Limb (tissue), 2 donors: ENCODE results near the gene DNAH3.
"Not testable (repeated sequence)": the region's sequence is repeated elsewhere in the genome, so short reads cannot be mapped to it uniquely, and the experiment has no call there.

Source experiments
- DNase-seq, 2 donors: peaks; one replicate each; pipeline ENCODE4 v3.0.0-alpha.2; 2016; ENCODE audit errors: extremely low spot score in 2 of 2

Gene DNAH3

DNA sequence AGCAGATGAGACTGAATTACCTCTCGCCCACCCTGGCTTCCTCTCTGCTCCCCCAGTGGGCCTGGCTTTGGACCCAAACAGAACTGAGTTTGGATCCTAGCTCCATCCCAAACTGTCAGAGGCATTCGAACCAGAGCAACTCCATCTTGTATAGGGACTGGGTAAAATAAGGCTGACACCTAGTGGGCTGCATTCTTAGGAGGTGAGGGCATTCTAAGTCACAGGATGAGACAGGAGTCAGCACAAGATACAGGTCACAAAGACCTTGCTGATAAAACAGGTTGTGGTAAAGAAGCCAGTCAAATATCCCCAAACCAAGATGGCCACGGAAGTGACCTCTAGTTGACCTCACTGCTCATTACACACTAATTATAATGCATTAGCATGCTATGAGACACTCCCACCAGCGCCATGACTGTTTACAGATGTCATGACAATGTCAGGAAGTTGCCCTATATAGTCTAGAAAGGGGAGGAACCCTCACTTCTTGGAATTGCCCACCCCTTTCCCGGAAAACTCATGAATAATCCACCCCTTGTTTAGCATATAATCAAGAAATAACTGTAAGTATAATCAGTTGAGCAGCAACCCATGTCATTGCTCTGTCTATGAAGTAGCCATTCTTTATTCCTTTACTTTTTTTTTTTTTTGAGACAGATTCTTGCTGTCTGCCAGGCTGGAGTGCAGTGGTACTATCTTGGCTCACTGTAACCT is 205.6 kb downstream of the DNAH3 start:
- no peak for DNase-seq

DNA sequence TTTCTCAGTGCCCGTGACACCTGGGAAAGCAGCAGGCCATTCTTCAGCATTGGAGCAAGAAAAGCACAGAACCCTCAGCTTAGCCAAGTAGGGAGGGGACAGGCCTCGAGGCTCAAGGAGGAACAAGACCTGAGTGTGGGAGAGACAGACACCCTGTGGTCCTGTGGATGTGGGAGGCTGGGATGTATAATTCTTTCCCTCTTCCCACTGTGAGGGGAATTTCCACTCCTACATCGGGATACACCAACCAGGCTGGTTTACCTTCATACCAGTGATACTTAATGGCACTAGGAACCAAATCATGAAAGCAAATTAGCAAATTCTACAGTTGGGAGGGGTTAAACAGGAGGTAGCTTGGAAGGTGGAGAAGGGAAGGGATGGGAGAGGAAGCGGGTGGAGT is 208.4 kb downstream of the DNAH3 start:
- DNase-seq, result no peak

DNA sequence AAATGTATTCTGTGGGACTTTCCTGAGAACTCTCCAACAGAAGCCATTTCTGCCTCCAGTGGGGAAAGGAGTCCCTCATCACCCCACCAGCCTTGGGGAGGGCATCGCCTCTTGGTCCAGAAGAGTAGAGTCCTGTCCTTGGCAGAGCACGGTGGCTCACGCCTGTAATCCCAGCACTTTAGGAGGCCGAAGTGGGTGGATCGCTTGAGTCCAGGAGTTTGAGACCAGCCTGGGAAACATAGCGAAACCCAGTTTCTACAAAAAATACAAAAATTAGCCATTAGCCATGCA is 209.1 kb downstream of the DNAH3 start:
- DNase-seq, result no peak

DNA sequence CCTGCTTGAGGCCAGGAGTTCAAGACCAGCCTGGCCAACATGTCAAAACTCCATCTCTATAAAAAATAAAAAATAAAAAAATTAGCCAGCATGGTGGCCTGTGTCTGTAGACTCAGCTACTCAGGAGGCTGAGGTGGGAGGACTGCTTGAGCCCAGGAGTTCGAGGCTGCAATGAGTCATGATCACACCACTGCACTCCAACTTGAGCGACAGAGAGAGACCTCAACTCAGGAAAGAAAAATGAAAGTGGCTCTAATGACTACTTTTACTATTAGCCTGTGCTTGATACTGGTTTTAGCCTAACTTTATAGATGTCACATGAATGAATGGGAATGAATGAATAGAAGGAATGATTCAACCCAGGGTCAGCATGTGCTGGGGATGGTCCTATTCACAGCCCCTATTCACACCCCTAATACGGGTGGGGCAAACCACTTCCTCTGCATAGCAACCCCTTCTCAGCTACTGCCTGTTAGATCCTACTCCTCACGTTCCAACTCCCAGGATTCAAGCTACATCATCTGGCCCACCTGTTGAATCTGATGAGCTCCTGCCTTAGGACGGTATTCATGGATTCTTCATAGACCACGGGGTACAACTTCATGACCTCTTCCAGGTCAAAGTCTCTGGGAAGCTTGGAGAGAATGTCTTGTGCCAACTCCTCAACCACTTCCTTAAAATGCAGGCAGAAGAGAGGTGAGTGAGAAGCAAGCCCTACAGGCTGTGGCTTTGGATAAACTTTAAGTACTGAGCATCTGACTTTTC is 209.6 kb downstream of the DNAH3 start:
- DNase-seq, result no peak

DNA sequence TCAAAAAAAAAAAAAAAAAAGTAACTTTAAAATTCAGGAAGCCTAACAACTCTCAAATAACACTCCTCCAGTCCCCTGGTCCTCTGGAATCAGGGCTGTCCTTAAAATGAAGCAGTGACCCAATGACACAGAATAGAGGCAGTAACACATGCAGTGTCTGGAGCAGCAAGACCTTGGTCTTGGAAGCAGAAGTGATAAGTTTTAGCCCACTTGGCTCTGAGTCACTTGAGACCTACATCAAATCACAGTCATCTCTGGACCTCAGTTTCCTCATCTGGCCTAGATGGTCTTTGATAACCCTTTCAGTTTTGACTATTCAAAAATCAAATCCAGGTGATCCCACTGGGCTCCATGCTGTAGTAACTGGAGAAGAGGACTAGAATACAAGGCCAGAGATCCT is 211.0 kb downstream of the DNAH3 start:
- no peak for DNase-seq

DNA sequence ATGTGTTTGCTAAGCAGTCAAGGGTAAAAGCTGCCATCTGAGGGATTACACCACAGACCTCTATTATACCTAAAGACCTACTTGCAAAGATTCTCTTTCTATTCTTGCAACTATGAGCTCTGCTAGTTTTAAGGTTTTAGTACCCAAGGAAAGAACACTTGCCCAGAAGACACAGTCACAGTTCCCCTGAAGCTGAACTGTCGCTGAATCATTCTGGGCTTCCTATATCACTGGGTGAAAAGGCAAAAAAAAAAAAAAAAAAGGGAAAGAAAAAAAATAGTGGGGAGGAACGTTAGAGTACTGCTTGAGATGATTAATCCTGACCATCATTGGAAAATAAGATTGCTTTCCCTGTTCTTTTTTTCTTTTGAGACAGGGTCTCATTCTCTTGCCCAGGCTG is 212.2 kb downstream of the DNAH3 start:
- no peak for DNase-seq

DNA sequence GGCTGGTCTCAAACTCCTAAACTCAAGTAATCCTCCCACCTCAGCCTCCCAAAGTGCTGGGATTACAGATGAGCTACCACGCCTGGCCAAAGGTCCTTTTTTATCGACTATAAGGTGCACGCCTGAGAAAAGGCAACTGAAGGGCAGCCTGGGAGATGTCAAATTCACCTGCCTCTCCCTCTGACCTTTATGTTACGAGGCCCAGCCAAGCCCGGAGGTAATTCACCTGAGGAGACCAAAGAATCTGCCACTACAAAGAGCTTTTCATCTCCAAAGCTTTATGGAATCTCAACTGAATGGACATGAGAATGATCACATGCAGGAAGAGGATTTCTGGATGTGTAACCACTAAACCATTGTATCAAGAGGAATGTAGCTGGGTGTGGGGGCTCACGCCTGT is 212.9 kb downstream of the DNAH3 start:
- no peak for DNase-seq

GRCh38 chr16:20933589-20933988 is 217.1 kb downstream of the DNAH3 start:
- DNase-seq, result no peak

GRCh38 chr16:20931066-20931600 is 219.5 kb downstream of the DNAH3 start:
- DNase-seq, result no peak

GRCh38 chr16:20930365-20930690 is 220.3 kb downstream of the DNAH3 start:
- no peak for DNase-seq

DNA sequence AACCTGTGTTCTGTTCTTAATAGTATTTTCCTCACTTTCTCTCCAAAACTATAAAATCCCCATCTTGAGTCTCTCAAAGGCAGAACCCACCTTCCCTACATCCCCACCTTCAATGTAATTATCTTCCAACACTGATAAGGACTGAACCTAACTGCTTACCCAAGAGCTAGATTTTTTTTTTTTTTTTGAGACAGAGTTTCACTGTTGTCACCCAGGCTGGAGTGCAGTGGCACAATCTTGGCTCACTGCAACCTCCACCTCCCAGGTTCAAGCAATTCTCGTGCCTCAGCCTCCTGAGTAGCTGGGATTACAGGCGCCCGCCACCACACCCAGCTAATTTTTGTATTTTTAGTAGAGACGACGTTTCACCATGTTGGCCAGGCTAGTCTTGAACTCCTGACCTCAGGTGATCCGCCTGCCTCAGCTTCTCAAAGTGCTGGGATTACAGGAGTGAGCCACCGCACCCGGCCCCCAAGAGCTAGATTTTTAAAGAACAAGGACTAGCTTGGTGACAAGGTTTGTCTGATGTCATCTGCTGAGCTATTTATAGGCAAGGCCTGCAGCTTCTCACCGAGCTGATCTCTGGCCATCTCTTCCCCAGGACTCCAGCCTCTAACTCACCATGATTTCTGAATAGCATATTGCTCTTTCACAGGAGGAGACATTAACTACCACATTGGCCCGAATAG is 220.8 kb downstream of the DNAH3 start:
- not testable (repeated sequence) for DNase-seq

DNA sequence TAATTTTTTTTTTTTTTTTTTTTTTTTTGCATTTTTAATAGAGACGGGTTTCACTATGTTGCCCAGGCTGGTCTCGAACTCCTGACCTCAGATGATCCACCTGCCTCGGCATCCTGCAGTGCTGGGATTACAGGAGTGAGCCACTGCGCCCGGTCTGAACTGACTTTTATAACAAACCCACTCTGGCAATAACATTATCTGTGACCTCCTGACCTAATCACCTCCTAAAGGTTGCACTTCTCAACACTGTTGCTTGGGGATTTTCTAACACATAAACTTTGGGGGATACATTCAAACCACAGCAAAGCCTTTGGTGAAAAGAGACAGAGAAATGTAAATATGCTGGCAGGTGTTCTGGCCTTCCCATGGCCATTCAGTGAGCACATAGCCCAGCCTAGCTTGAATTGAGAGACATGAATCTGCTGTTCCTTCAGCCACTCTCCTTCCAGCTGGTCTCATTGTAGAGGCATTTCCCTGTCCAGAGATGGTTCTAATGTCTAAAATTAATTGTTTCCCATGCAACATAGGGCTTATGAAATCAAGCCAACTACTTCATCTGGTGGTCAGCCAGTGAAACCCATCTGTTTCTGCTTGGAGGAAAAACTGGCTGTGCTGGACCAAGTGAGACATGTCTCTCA is 221.8 kb downstream of the DNAH3 start:
- DNase-seq, result no peak

DNA sequence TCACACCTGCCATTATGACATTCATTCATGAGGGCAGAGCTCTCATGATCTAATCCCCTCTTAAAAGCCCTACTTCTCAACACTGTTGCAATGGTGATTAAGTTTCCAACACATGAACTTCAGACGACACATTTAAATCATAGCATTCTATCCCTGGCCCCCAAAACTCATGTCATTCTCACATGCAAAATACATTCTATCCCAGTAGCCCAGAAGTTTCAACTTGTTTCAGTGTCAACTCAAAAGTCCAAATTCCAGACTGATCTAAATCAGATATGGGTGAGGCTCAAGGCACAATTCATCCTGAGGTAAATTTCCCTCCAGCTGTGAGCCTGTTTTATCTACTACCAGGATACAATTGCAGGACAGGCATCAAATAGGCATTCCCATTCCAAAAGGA is 224.9 kb downstream of the DNAH3 start:
- DNase-seq, result no peak

- DNase-seq, result no peak
Observed at GRCh38 chr16:20923876-20924275, 226.8 kb downstream of the DNAH3 start.

GRCh38 chr16:20920799-20921198 is 229.8 kb downstream of the DNAH3 start:
- DNase-seq, result no peak

- DNase-seq, result no peak
Observed at GRCh38 chr16:20920091-20920490, 230.6 kb downstream of the DNAH3 start.

GRCh38 chr16:20918486-20919239 is 232.0 kb downstream of the DNAH3 start:
- no peak for DNase-seq

DNA sequence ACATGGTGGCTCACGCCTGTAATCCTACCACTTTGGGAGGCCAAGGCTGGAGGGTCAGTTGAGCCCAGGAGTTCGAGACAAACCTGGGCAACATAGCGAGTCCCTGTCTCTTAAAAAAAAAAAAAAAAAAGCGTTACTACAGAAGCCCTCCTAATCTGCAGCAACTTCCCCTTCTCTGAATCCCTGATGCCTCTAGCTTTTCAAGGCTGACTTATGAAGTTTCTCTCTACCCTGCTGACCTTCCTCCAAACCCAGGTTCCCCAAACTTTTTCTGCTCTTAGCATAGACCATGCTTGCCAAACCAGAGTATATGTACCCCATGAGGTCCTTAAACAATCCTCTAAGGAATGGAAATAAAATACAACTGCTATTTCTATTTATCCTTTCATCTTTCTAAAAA is 233.7 kb downstream of the DNAH3 start:
- no peak for DNase-seq

- DNase-seq, result no peak
Observed at GRCh38 chr16:20916289-20916688, 234.4 kb downstream of the DNAH3 start.

- no peak for DNase-seq
Observed at GRCh38 chr16:20911361-20911760, 239.3 kb downstream of the DNAH3 start.

- DNase-seq, result no peak
Observed at GRCh38 chr16:20910781-20911321, 239.8 kb downstream of the DNAH3 start.
